Measurements from ENCODE around the gene CEP112. TPM values are rescaled to one million over a fixed set of nuclear protein-coding genes. Genes with fewer than 3 reads are reported as not detected.
A peak's percentile ranks its signal among the peaks of the same experiment; 100 is the strongest.

Gene CEP112
- total and polyA plus RNA-seq, 2 of the 13 experiments (the other 11 are each of a cell fraction or from before 2014, with no cell fraction given) = 1.2 to 3.4 TPM

- FAIRE-seq = peak; percentile 37
- H3K9ac ChIP-seq (ENCODE audit: insufficient read depth, low read depth, low read length) = no peak overlapping the region
- ChIA-PET CTCF (ENCODE audit: low intra/inter-chr PET ratio, low total read pairs) (no interaction called here), POLR2A (interaction anchor here (1.2 to 2.5 kb wide), 2 partner anchors 24 to 45 kb away, joined by 3 to 12 read pairs; no protein-coding TSS in a partner anchor)
- peak overlapping the region; percentile 57 for H3K4me2 ChIP-seq (ENCODE audit: low read depth, low read length)
- peak overlapping the region; percentile 30 for H2AFZ ChIP-seq (ENCODE audit: low read length)
- H3K4me1 ChIP-seq (ENCODE audit: insufficient read depth, low read length) = peaks cover 61% of the 10 kb centered on the region
- TF ChIP-seq RELA (CRISPR knock-in tag; IDR thresholded peaks at IDR 0.05) = no peak
- TF ChIP-seq ZNF800 (CRISPR knock-in tag; IDR thresholded peaks at IDR 0.05) = no peak
- TF ChIP-seq ZNF280B (CRISPR knock-in tag; IDR thresholded peaks at IDR 0.05; ENCODE audit: borderline replicate concordance) = no peak
- TF ChIP-seq DNMT3B (CRISPR knock-in tag; conservative IDR thresholded peaks at IDR 0.05) = no peak
- no peak for TF ChIP-seq NCOA1 (CRISPR knock-in tag; IDR thresholded peaks at IDR 0.05)
- H3K79me2 ChIP-seq (ENCODE audit: insufficient read depth, low read length) = no peaks in the 10 kb centered on the region
- no peaks in the 10 kb centered on the region for H3K9me3 ChIP-seq (ENCODE audit: low read length)
- BruUV-seq (replicated peaks) = no TSS peak
- 41% methylated on average over 8 of the region's 8 CpGs for WGBS (ENCODE audit: low lambda C conversion rate)
- in situ Hi-C loops (cut with HindIII; ENCODE audit: extremely low pct_ligation_motif_present, low pct_unique_long_range_greater_than_20kb) = no loop called here
- no peak overlapping the region for H3K27ac ChIP-seq (ENCODE audit: extremely low read length, insufficient read depth, low read length)
- no peak for ATAC-seq
- H3K36me3 ChIP-seq (replicated peaks in 1 of 2; ENCODE audit: control insufficient read depth in 1 of 2, insufficient read depth in 2 of 2, low read length in 2 of 2) = no peaks in the 10 kb centered on the region
- peak overlapping the region in 1 of 3 experiments; percentile 2; a peak in 1 of 6 replicates for H3K4me3 ChIP-seq (replicated peaks in 1 of 3; ENCODE audit: insufficient read depth in 1 of 3, low read depth in 2 of 3, low read length in 3 of 3)
- intact Hi-C loops (cut with micrococcal nuclease; ENCODE audit: unreplicated experiment) = loop anchor here (5.0 kb wide), 1 partner anchor 159 kb away; no protein-coding TSS in a partner anchor
- no peak for DNase-seq (ENCODE audit: low spot score)
- H3K27me3 ChIP-seq (ENCODE audit: control insufficient read depth in 1 of 2, insufficient read depth in 2 of 2, low read length in 2 of 2) = no peaks in the 10 kb centered on the region
- no peaks in the 10 kb centered on the region for H4K20me1 ChIP-seq (ENCODE audit: insufficient read depth, low read length)
These were observed 558.6 kb downstream of the CEP112 start for GRCh38 chr17:65633146-65633881.

All from HepG2 (cell line).